IPS-NIHi7 (cell line): ENCODE measurements around the gene CRABP2.

Source experiments
- DNase-seq: peaks from one replicate; pipeline ENCODE4 v3.0.0; 2012; ENCODE audit warnings: mixed read lengths; ENCODE audit errors: extremely low spot score

The CRABP2 gene

DNA sequence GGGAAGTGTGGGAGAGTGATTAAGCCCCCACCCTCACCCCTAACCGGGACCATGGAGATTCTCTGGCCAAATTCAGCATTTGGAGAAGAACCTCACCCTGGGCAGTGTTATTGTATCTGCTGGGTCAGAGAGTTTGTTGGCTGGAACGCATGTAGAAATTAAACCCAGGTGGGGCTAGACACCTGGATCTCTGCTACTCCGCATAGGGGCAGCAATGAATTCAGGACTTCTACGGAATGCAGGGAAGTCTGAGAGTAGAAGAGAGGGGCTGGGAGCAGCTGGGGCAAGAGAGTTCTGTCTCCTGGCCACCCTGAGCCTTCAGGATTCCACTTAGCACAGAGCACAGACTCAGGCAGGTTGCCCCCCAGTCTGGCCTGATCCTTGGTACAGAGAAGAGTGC is 3.6 kb upstream of the CRABP2 start:
- DNase-seq, result no peak

DNA sequence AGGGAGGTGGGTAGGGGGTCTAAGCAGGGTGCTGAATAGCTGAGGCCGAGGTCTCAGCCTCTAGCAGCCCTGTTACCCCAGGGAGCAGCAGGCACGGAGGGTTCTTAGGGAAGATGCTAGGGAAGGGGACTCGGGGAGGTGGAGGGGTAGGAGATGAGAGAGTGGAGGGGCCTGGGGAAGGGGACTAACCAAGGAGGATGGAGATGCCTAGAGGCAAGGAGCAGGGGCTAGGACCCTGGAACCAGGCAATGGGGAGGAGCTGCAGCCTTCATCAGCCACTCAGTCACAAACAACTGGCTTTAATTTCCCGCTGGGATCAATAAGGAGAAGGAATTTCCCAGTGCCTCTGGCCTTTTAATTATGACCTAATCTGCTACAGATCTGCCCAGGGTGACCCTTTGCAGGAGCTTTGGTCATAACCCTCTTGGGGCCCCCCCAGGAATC is 2.9 kb upstream of the CRABP2 start:
- peak; percentile 76 for DNase-seq

DNA sequence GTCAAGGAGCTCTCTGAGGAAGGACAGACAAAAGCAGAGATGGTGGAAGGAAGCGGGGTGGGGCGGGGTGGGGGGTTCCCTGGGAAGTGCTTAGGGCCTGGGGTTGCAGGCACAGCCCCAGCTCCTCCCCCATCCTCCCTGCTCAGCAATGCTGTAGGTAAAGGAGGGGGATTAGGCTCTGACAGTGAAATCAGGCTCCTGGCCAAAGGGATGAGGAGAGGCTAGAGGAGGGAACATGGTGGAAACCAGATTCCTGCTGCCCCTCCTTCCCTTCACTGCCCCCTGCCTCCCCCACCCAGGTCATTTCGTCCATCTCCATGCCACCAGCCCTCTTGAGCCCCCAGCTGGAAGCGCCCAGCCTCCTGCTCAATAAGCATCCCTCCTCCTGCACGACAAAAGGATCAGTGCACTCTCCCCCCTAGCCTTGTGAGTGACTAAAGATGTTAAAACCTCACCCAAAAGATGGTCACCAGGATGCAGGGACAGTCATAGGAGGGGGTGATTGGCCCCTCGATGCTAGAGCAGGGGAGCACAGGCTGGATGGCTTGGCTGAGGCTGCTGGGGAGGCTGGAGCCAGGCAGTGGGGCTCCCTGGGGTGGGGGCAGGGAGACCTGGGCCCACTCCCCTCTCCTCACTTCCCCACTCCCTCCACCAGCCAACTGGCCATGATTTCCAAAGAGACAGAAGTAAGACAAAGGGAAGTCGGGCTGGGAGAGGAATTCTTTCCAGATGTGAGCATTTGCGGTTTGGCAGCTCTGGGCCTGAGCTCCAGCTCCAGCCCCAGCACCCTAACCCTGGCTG is 2.2 kb upstream of the CRABP2 start:
- peak; percentile 59 for DNase-seq

DNA sequence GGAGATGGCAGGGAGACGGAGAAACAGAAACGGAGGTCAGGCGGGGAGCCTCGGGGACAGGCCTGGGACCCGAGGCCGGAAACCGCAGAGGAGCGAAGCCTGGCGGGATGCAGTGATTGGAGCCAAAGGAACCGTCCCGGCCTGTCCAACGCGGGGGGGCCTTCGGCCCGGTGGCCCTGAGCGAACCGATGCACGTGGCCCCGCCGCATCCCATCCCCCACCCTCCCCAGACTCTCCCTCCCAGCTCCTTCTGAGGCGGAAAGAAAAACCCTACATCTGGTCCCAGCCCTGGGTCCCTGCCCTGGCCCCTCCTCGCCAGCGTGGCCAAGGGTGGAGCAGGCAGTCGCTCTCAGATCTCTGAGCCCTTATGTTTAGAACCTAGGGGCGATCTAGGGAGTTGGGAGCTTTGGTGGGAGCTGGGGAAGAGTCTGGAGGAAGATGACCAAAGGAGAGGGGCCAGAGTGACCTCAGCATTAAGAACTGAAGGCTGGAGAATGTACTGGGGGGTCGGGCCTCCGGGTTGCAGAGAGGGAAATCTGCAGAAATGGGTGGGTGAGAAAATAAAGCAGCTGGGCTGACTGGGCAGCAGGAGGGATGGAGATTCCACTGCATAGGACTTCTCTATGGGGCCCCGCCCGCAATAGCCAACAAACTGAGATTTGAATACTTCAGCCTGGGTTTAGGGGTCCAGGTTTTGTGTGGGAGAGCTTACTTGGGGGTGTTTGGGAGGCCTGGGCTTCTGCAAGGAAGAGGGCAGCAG is 1.5 kb upstream of the CRABP2 start:
- DNase-seq, result peak; percentile 48

DNA sequence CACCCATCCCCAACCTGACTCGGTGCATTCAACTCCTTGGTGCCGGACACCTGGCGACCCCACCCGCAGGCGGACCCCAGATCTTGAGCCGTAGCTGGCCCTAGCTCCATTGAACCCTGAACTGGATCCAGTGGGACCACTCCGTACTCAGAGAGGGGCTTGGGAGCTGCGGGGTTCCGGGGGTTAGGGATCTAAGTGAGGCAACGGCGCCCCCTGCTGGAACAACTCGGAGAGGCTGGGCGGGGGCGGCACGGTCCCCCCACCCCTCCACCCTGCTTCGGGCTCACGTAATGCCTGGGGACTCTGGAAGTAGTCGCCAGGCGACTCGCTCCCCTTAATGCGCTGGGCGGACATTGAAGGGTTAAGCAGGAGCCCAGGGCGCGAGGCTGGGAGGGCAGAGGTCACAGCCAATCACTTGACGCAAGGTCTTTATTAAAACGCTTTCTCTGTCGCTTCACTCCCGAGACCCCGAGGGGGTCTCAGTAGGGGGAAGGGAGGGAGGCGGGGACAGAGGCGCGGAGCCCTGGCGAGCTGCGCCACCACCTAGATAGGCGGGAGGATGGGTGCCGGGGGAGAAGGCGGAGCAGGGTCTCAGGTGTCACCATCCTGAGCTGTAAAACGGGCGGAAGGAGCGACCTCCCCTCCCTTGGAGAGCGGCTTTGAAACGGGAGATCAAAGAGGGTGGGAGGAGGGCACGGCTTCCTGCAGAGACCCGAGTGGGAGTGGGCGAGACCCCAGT is 704 bp upstream of the CRABP2 start:
- DNase-seq, result peak; percentile 81

DNA sequence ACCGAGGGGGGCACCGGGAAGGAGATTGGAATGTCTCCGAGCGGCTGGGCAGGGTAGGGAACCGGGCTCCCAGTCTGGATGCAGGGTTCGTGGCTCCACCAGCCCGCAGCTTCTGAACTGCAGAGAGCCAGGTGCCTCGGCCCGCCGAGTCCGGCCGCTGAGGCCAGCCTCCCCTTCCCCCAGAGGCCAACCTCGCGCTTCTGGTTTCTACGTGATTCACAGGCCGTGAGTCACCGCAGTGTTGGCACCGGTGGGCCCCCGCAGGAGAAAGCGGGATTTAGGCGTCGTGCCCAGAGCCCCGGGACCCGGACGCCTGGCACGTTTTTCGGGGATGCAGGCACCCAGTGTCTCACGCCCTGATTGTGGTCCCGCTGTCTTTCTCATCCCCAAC is 458 bp downstream of the CRABP2 start:
- DNase-seq, result peak; percentile 23

DNA sequence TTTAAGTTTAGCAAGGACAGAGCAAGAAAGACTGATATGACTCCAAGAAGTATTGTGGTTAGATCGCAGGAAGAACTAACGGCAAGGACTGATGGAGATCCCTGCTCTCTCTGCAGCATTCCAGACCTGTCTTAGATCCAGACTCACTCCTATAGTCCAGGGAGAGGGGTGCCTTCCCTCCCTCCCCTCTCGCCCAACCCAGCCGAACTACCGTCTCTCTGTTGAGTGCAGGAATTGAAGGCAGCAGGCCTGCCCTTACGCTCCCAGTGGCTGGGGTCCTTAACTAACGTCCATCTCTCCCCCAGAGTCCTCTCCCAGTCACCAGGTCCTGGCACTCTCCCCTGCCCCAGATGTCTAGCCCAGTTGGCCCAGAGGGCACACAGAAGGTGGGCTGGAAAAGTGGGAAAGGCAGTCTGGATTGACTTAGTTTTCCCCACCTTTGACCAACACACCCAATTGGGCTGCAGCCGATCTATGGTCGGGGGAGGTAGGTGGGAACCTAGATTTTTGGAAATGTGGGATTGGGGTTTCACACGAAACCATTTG is 1.1 kb downstream of the CRABP2 start:
- DNase-seq, result no peak

DNA sequence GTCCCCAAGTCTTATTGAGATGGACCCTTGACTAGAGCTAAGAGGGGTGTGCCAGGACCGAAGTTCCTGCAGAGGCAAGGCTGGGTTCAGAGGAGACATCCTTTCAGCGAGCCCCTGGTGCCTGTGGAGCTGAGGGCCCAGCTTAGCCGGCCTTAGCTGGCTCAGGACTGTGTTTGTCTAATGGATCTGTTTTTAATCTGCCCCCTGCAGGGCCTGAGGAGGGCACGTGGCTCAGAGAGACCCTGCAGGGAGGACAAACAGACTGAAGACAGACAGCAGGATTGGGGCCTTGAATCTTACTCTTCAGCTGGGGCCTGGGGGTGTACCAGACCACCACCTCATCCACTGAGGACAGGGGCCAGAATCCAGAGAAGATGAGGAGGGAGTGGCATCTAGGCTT is 1.6 kb downstream of the CRABP2 start:
- peak; percentile 34 for DNase-seq

DNA sequence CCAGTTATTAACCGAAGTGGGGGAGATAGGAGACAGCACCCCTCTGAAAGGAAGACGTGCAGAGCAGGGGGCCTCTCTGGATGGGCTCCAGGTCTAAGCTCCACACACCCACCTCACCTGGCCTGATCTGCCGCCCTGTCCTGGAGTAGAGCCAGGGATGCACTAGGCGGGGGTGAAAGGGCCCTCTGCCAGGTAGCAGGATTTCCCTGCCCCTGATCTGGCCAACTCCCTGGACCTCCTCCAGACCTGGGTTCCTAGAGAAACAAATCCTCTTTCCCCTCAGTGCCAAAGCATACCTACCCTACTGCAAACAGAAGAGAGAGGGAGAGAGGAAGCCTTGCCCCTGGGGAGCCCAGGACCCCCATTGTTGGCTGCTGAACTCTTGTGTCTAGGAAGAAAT is 2.0 kb downstream of the CRABP2 start:
- no peak for DNase-seq

DNA sequence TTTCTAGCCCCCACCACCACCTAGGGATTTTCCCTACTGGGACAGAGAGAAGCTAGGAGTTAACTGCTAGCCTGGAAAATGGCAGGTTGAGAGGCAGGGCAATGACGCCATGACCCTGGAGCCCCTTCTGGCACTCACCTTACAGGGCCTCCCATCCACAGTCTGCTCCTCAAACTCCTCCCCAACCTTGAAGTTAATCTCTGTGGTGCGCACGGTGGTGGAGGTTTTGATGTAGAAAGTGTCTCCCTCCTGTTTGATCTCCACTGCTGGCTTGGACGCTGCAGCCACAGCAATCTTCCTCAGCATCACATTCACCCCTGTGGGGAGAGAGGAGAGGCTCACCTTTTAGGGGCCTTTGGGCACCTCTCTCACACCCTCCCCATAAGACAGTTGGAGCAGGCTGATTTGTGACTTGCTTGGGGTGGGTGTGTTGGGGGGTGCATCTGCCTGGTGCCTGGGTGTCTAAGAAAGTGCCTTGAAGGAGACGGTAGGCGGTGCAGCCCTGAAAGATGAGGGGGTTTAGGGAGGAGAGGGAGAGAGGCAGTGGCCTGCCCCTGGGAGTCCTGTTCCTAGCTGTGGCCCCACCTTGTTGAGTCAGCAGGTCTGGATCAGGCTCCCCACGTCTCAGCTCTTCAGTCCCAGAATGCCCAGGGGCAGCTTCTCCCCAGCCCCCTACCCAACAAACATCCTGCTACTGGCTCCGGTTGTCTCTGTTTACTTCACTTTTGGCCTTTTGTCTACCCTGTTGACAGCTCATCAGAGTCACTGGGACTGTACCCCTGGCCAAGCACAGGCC is 4.4 kb downstream of the CRABP2 start:
- no peak for DNase-seq

DNA sequence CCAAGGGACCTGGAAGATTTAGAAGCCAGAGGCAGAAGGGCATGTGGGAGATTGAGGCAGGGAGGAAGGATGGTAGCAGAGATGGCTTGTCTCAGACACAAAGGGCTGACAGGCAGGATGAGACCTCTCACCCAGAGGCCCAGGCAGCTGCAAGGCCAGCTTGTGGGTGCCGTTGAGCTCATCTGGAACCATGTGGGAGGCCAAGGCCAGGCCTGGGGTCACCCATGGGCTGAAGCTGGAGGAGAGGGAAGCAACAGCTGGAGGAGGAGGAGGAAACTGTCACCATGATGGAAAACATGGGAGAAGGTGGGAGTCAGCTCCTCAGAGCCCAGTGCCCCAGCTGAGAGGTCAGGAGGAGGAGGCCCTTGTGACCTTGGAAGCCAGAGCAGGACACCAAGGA is 6.4 kb downstream of the CRABP2 start:
- no peak for DNase-seq

DNA sequence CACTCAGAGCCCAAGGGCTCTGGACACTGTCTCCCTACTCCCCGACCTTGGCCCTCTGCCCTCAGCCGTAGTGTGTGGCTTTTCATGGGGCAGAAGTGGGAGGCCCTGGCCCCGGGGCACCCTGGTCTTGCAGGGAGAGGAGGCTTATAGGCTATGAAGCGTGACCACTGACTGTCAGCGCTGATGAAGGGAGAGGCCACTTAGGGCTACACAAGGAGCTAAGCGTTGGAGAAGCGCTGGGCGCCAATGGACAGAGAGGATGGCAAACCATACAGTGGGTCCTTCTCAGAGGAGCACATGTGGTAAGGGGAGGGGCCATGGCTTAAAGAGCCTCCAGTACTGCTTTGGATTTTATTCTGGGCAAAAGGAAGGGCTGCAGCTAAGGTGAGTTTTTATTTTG is 7.9 kb downstream of the CRABP2 start:
- no peak for DNase-seq

DNA sequence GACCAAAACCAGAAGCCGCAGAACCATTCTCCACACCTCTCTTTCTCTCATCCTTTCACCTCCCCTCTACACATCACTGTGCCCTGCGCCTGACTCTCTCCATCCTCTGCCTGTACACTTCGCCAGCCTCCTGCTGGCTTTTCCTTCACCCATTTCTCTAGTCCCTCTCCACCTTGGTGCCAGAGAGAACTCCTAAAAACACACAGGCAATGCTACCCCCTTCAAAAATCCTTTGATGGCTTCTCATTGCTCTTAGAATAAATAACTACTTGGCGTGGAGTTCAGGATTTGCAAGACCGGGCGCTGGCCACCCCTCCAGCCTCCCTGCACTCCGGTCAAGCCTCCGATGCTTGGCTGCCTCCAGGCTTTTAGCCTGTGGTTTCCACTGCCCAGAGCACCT is 8.6 kb downstream of the CRABP2 start:
- DNase-seq, result no peak

DNA sequence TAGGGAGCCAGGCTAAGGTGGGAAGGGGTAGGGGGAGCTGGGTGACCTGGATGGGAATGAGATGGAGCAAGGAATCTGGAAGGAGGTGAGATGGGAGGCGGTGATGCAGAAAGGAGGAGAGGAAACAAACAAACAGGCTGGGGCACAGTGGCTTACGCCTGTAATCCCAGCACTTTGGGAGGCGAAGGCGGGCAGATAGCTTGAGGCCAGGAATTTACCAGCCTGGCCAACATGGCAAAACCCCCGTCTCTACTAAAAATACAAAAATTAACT is 10.8 kb downstream of the CRABP2 start:
- DNase-seq, result no peak

DNA sequence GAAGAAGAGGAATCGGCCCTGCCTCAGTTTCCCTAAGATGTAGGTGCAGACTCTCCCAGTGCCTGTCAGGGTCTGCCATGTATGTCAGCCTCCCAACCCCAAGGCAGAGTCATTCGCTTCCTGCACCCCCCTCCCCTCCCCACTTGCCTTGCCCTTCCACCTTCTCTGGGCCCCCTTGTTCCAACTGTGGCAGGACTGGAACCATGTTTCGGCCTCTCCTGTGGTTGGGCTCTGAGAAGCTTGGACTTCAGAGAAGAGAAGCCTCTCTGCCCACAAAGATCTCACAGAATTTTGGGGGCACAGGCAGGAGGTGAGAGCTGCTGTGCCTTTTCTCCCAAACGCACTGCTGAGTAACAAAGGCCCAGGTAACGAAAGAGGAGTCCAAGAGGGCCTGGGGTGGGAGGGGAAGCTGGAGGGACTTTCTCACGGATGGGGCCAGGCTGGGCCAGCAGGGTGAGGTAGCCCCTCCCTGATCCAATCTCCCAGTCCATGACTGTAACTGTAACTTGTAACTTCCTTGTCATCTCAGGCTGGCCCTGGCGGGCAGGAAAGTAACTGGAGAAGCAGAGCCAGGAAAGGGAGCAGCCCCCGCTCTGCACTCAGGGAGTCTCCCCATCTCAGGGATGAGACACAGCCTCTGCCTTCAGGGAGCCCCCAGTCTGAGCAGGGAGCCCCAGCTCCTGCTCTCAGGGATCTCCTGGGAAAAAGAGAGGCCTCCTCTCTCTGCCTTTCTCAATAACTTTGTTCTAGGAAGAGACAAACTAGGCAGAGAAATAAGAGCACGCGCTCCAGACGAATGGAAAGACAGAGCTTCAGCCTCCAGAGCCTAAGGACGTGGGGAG is 11.3 kb downstream of the CRABP2 start:
- DNase-seq, result no peak

DNA sequence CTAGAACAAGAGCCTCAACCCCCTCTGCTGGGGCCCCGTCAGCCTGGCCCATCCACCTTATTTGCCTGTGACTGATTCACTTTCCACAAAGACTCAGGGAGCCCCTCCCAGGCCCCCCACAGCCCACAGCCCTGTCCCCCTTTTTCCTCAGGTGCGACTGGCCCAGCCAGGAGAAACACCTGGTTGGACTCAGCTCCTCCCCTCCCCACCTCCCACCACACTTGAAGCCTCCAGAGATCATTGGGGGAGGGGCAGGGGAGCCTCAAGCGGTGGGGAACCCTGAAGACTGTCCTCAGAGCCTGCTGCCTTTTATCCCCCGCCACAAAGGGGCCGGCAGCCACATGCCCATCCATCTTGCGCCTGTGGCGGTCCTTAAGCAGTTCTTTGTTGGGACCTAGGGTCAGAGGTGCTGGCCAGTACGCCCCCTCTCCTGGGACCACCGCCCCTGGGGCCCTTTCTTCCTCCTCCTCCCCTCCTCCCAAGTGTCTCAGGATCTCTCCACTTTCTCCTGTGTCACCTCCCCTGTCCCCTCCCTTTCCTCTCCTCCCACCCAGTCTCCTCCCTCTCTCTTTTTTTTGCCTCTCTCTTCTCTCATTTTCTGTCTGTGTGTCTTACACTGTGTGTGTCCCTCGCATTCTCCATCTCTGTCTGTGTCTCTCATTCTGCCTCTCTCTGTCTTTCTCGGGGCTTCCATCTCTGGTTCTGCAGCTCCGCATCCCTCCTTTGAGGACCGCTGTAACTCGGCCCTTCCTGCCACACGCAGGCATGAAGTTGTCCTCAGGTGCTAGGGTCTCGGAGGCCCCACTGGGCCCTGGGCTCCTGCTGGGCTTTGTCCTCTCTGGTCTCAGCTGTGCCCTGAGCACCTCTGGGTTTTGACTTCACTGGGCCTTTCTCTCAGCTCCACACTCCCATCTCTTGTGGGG is 12.2 kb downstream of the CRABP2 start:
- peak; percentile 82 for DNase-seq

DNA sequence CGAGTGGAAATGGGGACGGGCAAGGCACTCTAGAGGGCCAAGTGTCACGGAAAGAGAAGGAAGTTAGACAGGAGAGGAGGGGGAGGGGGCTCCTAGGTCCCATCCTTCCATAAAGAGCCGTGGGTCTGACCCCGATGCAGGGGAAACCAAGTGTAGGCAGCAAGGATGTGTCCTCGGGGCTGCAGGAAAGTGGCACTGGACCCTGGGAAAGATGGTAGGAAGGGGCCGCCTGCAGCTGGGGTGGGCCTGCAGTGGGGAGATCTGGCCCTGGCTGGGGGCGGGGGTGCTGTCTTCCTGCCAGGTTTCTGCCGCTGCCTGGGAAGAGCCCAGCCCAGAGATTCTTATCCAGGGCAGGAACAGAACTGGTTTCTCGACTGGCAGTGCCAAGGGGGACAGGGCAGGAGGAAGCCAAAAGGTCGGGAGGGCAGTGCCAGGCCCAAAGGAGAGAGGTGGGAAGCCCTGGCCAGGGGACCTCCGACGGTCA is 12.9 kb downstream of the CRABP2 start:
- DNase-seq, result no peak

DNA sequence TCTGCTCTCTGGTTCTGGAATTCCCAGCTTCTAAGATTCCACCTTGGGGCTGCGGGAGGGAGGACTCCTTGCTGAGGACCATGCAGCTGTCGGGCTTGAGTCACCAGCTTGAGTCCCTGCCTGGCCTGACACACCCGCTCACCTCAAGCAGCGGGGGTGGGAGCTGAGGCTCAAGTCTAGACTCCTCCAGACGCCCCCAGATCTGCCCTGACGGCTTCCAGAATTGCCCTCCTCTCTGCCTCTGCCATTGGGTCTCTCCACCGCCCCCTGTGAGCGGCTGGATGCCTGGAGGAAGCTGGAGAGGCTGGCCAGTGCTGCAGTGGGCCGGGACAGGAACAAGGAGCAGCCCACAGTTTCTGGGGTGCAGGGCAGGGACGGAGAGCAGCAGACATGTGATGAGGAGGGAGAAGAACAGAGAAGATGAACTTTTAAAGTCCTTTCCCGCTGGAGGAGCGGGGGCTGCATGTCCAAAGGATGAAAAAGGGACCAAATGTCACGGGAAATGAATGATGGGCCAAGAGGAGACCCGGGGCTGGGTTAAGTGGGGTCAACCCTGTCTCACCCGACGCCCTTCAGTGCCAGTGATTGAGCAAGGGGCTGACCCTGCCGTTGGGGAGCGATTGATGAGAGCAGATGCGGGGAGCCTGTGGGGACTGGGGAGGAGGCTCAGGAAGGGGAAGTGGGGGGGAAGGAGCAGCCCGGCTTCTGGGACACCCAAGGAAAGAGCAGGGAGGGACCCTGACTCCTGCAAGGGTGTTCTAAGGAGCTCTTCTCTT is 13.5 kb downstream of the CRABP2 start:
- DNase-seq, result no peak

DNA sequence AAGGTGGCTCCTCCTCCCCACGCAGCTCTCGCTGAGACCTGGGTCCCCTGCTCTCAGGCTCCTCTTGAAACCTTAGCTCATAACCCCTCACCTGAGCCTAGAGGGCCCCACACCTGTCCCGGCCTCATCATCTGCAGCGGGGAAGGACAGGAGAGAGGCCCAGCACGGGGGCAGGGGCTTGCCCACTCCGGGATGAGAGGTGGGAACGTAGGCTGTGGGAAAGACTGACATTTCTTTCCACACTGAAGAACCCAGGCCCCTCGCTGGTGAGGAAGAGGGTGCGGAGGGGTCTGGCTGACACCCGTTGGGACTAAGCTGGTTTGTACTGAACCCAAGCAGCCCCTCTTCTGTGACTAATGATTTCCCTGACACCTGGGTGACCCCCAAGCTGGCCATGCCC is 14.2 kb downstream of the CRABP2 start:
- DNase-seq, result no peak
